GM12878 (cell line): ENCODE results near the gene DENND6B. TPM values are rescaled to one million over a fixed set of nuclear protein-coding genes. Genes with fewer than 3 reads are reported as not detected.

Experiments
- ATAC-seq: fragments of 200-7000 bp; cut with Tn5 transposase; 3 replicates; pipeline ENCODE4 v1.9.1; 2020; ENCODE audit warnings: mild to moderate bottlenecking, moderate library complexity
- BruUV-seq: library from RNA; stranded (reverse); fragments of 400-500 nt; replicated peaks from 2 replicates; lab custom pipeline; 2021; lab: Mats Ljungman, UMichigan
- CTCF ChIA-PET: fragments of 300-600 bp; sonication (Branson Sonifier 250); formaldehyde crosslinking; extraction: SDS; loops from one replicate; lab custom pipeline; 2021; ENCODE audit warnings: inconsistent platforms; lab: Yijun Ruan, JAX
- POLR2A ChIA-PET: fragments of 350-600 bp; formaldehyde crosslinking; extraction: SDS; loops from one replicate; lab custom pipeline; 2021; ENCODE audit warnings: inconsistent platforms; lab: Charles Lee
- RAD21 ChIA-PET: fragments of 300-600 bp; sonication (Branson Sonifier 250); formaldehyde crosslinking; loops from one replicate; lab custom pipeline; 2023; ENCODE audit warnings: antibody characterized with exemption; ENCODE audit not compliant: unreplicated experiment; lab: Charles Lee
- SMC1A ChIA-PET: fragments of 300-600 bp; sonication (Branson Sonifier 250); formaldehyde crosslinking; loops from one replicate; lab custom pipeline; 2023; ENCODE audit not compliant: unreplicated experiment, uncharacterized antibody; lab: Charles Lee
- DNase-seq: peaks from one replicate; pipeline ENCODE4 v3.0.0-alpha.2; 2011; ENCODE audit warnings: low read depth, low spot score
- FAIRE-seq: peaks from 3 replicates; lab custom pipeline; 2011; peaks lifted over from hg19 to GRCh38; lab: Jason Lieb, UNC
- H2AFZ ChIP-seq: 2 replicates; pipeline ENCODE4 v1.6.0; 2011; ENCODE audit warnings: low read depth, low read length, control low read depth; ENCODE audit not compliant: control insufficient read depth
- H3K27ac ChIP-seq: 2 replicates; pipeline ENCODE4 v1.5.1; 2011; ENCODE audit warnings: control low read depth; ENCODE audit not compliant: control insufficient read depth, insufficient read depth
- H3K27me3 ChIP-seq, 2 experiments: replicated peaks in 1 of 2; 2 replicates each; pipeline versions ENCODE4 v1.6.0 to v1.6.1; 2011; ENCODE audit warnings: low read length in 1 of 2; ENCODE audit not compliant: control insufficient read depth in 2 of 2, insufficient read depth in 2 of 2
- H3K36me3 ChIP-seq, 2 experiments: 2 replicates each; pipeline ENCODE4 v1.5.1; 2011; ENCODE audit warnings: low read length in 1 of 2; ENCODE audit not compliant: control insufficient read depth in 2 of 2, insufficient read depth in 2 of 2
- H3K4me1 ChIP-seq: 2 replicates; pipeline ENCODE4 v1.6.1; 2011; ENCODE audit warnings: mild to moderate bottlenecking, low read length, moderate library complexity, mixed read lengths; ENCODE audit not compliant: control insufficient read depth, insufficient read depth
- H3K4me2 ChIP-seq: 2 replicates; pipeline ENCODE4 v1.6.0; 2011; ENCODE audit warnings: control low read depth; ENCODE audit not compliant: control insufficient read depth, insufficient read depth
- H3K4me3 ChIP-seq: fragments of 200-600 bp; sonication (generic); 2 replicates; pipeline ENCODE4 v1.5.1; 2016
- H3K79me2 ChIP-seq: 2 replicates; pipeline ENCODE4 v1.6.0; 2011; ENCODE audit warnings: low read length; ENCODE audit not compliant: control insufficient read depth, insufficient read depth
- H3K9ac ChIP-seq: 2 replicates; pipeline ENCODE4 v1.8.0; 2011; ENCODE audit warnings: low read length, control low read depth, mixed read lengths; ENCODE audit not compliant: control insufficient read depth, insufficient read depth
- H3K9me3 ChIP-seq: replicated peaks from 3 replicates; pipeline ENCODE4 v1.5.1; 2011; ENCODE audit warnings: mild to moderate bottlenecking, low read length; ENCODE audit not compliant: control insufficient read depth, insufficient read depth
- H4K20me1 ChIP-seq: 2 replicates; pipeline ENCODE4 v1.6.0; 2011; ENCODE audit not compliant: control insufficient read depth, insufficient read depth
- ASH2L ChIP-seq: fragments of 300-600, 200-600 bp; sonication (generic); IDR thresholded peaks from 2 replicates; pipeline ENCODE4 v1.6.1; 2017; ENCODE audit warnings: low read depth, mild to moderate bottlenecking, borderline replicate concordance
- ATF7 ChIP-seq: fragments of 450-650 bp; IDR thresholded peaks from 2 replicates; pipeline ENCODE4 v1.6.1; 2016; ENCODE audit warnings: low read depth, mild to moderate bottlenecking
- BMI1 ChIP-seq: fragments of 450-650 bp; IDR thresholded peaks from 2 replicates; pipeline ENCODE4 v1.6.1; 2016; ENCODE audit warnings: mild to moderate bottlenecking, moderate library complexity, borderline replicate concordance
- DPF2 ChIP-seq: fragments of 450-650 bp; IDR thresholded peaks from 2 replicates; pipeline ENCODE4 v1.6.1; 2017; ENCODE audit warnings: mild to moderate bottlenecking
- E2F4 ChIP-seq: IDR thresholded peaks from 2 replicates; pipeline ENCODE4 v1.6.1; 2012; ENCODE audit warnings: low read depth, low read length, improper control_type of control experiment
- ELK1 ChIP-seq: IDR thresholded peaks from 2 replicates; pipeline ENCODE4 v1.6.1; 2012; ENCODE audit warnings: low read depth, low read length, improper control_type of control experiment
- GABPA ChIP-seq: IDR thresholded peaks from 2 replicates; pipeline ENCODE4 v1.6.1; 2014; ENCODE audit warnings: antibody characterized with exemption, low read depth, mild to moderate bottlenecking, inconsistent platforms
- NR2F1 ChIP-seq: fragments of 450-650 bp; conservative IDR thresholded peaks from 2 replicates; pipeline ENCODE4 v1.6.1; 2017; ENCODE audit warnings: mild to moderate bottlenecking
- RBBP5 ChIP-seq: fragments of 200-600 bp; sonication (generic); conservative IDR thresholded peaks from 2 replicates; pipeline ENCODE4 v1.6.1; 2016
- RELB ChIP-seq: fragments of 450-650 bp; IDR thresholded peaks from 2 replicates; pipeline ENCODE4 v1.6.1; 2017; ENCODE audit warnings: low read depth, mild to moderate bottlenecking, moderate library complexity
- SUPT20H ChIP-seq: IDR thresholded peaks from 2 replicates; pipeline ENCODE4 v1.6.1; 2011; ENCODE audit warnings: low read depth, mild to moderate bottlenecking, low read length, moderate library complexity, borderline replicate concordance; ENCODE audit not compliant: control insufficient read depth
- WRNIP1 ChIP-seq: IDR thresholded peaks from 2 replicates; pipeline ENCODE4 v1.6.1; 2011; ENCODE audit warnings: low read depth, low read length, improper control_type of control experiment, borderline replicate concordance
- ZBED1 ChIP-seq: IDR thresholded peaks from 2 replicates; pipeline ENCODE4 v1.6.1; 2016; ENCODE audit warnings: borderline replicate concordance
- ZNF384 ChIP-seq: IDR thresholded peaks from 2 replicates; pipeline ENCODE4 v1.6.1; 2012; ENCODE audit warnings: low read depth, mild to moderate bottlenecking, low read length, improper control_type of control experiment, borderline replicate concordance
- ZZZ3 ChIP-seq: IDR thresholded peaks from 2 replicates; pipeline ENCODE4 v1.6.1; 2011; ENCODE audit warnings: low read depth; ENCODE audit not compliant: control insufficient read depth, insufficient read length
- WGBS: methylation state at CpG from one replicate; pipeline ENCODE4 v1.1.6; 2016; ENCODE audit warnings: low lambda C conversion rate; ENCODE audit not compliant: insufficient replicate concordance, insufficient coverage; ENCODE audit errors: missing lambda C conversion rate; 5-methylcytosine and 5-hydroxymethylcytosine counted together
- in situ Hi-C: fragments of 300-500 bp; cut with MboI; formaldehyde crosslinking; loops from 9 replicates; pipeline ENCODE4 v1.14.3; 2018; ENCODE audit warnings: mixed read lengths
- intact Hi-C: fragments of 100-400 bp; cut with micrococcal nuclease; formaldehyde crosslinking; loops from one replicate; pipeline ENCODE4 v1.14.2; 2022; ENCODE audit not compliant: unreplicated experiment
- polyA plus RNA-seq, 11 experiments: library from polyadenylated mRNA; depleted of rRNA in 4 of 11; unstranded in 6 of 11; stranded (reverse) in 5 of 11; fragments of >200 nt; fragmentation: Nextera tagmentation in 4 of 11; fragmentation: Illumina TruSeq in 1 of 11; extraction: Ambion mirVana in 4 of 11; extraction: Trizol in 1 of 11; gene quantifications; 1 replicate in 1 of 11; 2 replicates in 10 of 11; pipeline versions ENCODE4 v1.2.1 to v1.2.3, GENCODE V29; 2011 to 2016; ENCODE audit warnings: inconsistent platforms in 2 of 11, missing spikeins in 2 of 11, low read depth in 1 of 11
- total RNA-seq, 4 experiments: library from RNA; depleted of rRNA in 3 of 4; stranded (reverse); fragments of >200 nt in 3 of 4; fragmentation: Illumina TruSeq in 1 of 4; extraction: Trizol in 1 of 4; gene quantifications; 2 replicates each; pipeline versions ENCODE4 v1.2.1 to v1.2.3, GENCODE V29; 2013 to 2021

Gene DENND6B
- total and polyA plus RNA-seq, 10 of the 15 experiments (the other 5 are each of a cell fraction or from before 2014, with no cell fraction given): 0.72 to 11.3 (median 6.2) TPM

- no peaks in the 10 kb centered on the region for H3K36me3 ChIP-seq
- BruUV-seq: no TSS peak
- FAIRE-seq (no peak), DNase-seq (no peak), ATAC-seq (no peak)
- RAD21 ChIA-PET: no interaction called here
- H3K4me1 ChIP-seq: peaks cover 13% of the 10 kb centered on the region
- TF ChIP-seq ELK1 (no peak), ASH2L (no peak), ZZZ3 (no peak), BMI1 (no peak), WRNIP1 (no peak), NR2F1 (no peak), ATF7 (no peak), RELB (no peak), GABPA (no peak), SUPT20H (no peak), DPF2 (no peak), E2F4 (no peak), ZNF384 (no peak), RBBP5 (no peak), ZBED1 (no peak)
- H4K20me1 ChIP-seq: no peaks in the 10 kb centered on the region
- POLR2A ChIA-PET: no interaction called here
- H3K9me3 ChIP-seq: no peaks in the 10 kb centered on the region
- no peak overlapping the region for H3K9ac ChIP-seq
- H3K79me2 ChIP-seq: peaks cover 13% of the 10 kb centered on the region
- H3K4me3 ChIP-seq: no peak overlapping the region
- in situ Hi-C loops: no loop called here
- 71% methylated on average over 7 of the region's 7 CpGs for WGBS
- no peak overlapping the region for H2AFZ ChIP-seq
- no peak overlapping the region for H3K4me2 ChIP-seq
- SMC1A ChIA-PET: no interaction called here
- H3K27me3 ChIP-seq: no peaks in the 10 kb centered on the region
- CTCF ChIA-PET: interaction anchor here (0.6 kb wide), 1 partner anchor 11 kb away, joined by 3 read pairs; no protein-coding TSS in a partner anchor
- no peak overlapping the region for H3K27ac ChIP-seq
- intact Hi-C loops: no loop called here
Observed at GRCh38 chr22:50317674-50318073, 9.1 kb downstream of the DENND6B start.
